ENCODE data around the gene SMAP1.

The SMAP1 gene

GRCh38 chr6:70813885-70814284 is 146.2 kb downstream of the SMAP1 start:
- no peak for DNase-seq (ENCODE audit: low read depth, low spot score)
- ChIA-PET POLR2A (no interaction called here), CTCF (no interaction called here)
- TF ChIP-seq CTCF (IDR thresholded peaks at IDR 0.05; ENCODE audit: insufficient read depth, low read length, missing control alignments), result no peak
- H3K4me3 ChIP-seq (ENCODE audit: low read depth, low read length), result no peak overlapping the region

- CTCF ChIA-PET, result no interaction called here
- TF ChIP-seq CTCF (IDR thresholded peaks at IDR 0.05; ENCODE audit: insufficient read depth, low read length, missing control alignments), result no peak
- no peak for DNase-seq (ENCODE audit: low read depth, low spot score)
- no peak overlapping the region for H3K4me3 ChIP-seq (ENCODE audit: low read depth, low read length)
- POLR2A ChIA-PET, result no interaction called here
Measured at GRCh38 chr6:70819646-70820045, 152.0 kb downstream of the SMAP1 start.

- H3K4me3 ChIP-seq (ENCODE audit: low read depth, low read length), result no peak overlapping the region
- ChIA-PET CTCF (no interaction called here), POLR2A (no interaction called here)
- no peak for DNase-seq (ENCODE audit: low read depth, low spot score)
- no peak for TF ChIP-seq CTCF (IDR thresholded peaks at IDR 0.05; ENCODE audit: insufficient read depth, low read length, missing control alignments)
Measured at GRCh38 chr6:70820778-70821177, 153.1 kb downstream of the SMAP1 start.

- no peak for DNase-seq (ENCODE audit: low read depth, low spot score)
- no peak overlapping the region for H3K4me3 ChIP-seq (ENCODE audit: low read depth, low read length)
- POLR2A ChIA-PET, result no interaction called here
- CTCF ChIA-PET, result no interaction called here
- TF ChIP-seq CTCF (IDR thresholded peaks at IDR 0.05; ENCODE audit: insufficient read depth, low read length, missing control alignments), result no peak
Measured at GRCh38 chr6:70821751-70822150, 154.1 kb downstream of the SMAP1 start.

- CTCF ChIA-PET, result interaction anchor here (1.4 kb wide), 1 partner anchor 27 kb away, joined by 3 read pairs; no protein-coding TSS in a partner anchor
- DNase-seq (ENCODE audit: low read depth, low spot score), result no peak
- H3K4me3 ChIP-seq (ENCODE audit: low read depth, low read length), result no peak overlapping the region
- no peak for TF ChIP-seq CTCF (IDR thresholded peaks at IDR 0.05; ENCODE audit: insufficient read depth, low read length, missing control alignments)
- POLR2A ChIA-PET, result no interaction called here
Measured at GRCh38 chr6:70823651-70824050, 156.0 kb downstream of the SMAP1 start.

- POLR2A ChIA-PET, result no interaction called here
- TF ChIP-seq CTCF (IDR thresholded peaks at IDR 0.05; ENCODE audit: insufficient read depth, low read length, missing control alignments), result no peak
- no peak overlapping the region for H3K4me3 ChIP-seq (ENCODE audit: low read depth, low read length)
- no peak for DNase-seq (ENCODE audit: low read depth, low spot score)
- CTCF ChIA-PET, result no interaction called here
Measured at GRCh38 chr6:70831427-70831826, 163.7 kb downstream of the SMAP1 start.

Measured in AG04449 (cell line).